Nephron (organoid): ENCODE data around the gene ZNF462.

ENCODE experiments used
- H3K27ac Mint-ChIP-seq, 3 experiments: 2 replicates each; pipeline ENCODE4 v1.8.0; 2020; ENCODE audit warnings: mixed read lengths in 3 of 3, mild to moderate bottlenecking in 2 of 3, moderate library complexity in 1 of 3
- H3K27me3 Mint-ChIP-seq: 2 replicates; pipeline ENCODE4 v1.8.0; 2021; ENCODE audit warnings: low read depth, mild to moderate bottlenecking, moderate library complexity, mixed read lengths
- H3K36me3 Mint-ChIP-seq: 2 replicates; pipeline ENCODE4 v1.8.0; 2020; ENCODE audit warnings: low read depth, mixed read lengths
- H3K4me1 Mint-ChIP-seq: 2 replicates; pipeline ENCODE4 v1.8.0; 2020; ENCODE audit warnings: mixed read lengths
- H3K4me3 Mint-ChIP-seq, 3 experiments: 2 replicates each; pipeline ENCODE4 v1.8.0; 2020; ENCODE audit warnings: mild to moderate bottlenecking in 3 of 3, mixed read lengths in 3 of 3, moderate library complexity in 2 of 3
- H3K9me3 Mint-ChIP-seq: 2 replicates; pipeline ENCODE4 v1.8.0; 2020; ENCODE audit warnings: mixed read lengths
- TF ChIP-seq, protein P1 (sequence below), 3 experiments: fragments of 200-600 bp; sonication (generic); IDR thresholded peaks; one replicate each; pipeline ENCODE4 v1.5.0; 2021; ENCODE audit warnings: antibody characterized with exemption in 3 of 3; ENCODE audit not compliant: unreplicated experiment in 3 of 3

Gene ZNF462

DNA sequence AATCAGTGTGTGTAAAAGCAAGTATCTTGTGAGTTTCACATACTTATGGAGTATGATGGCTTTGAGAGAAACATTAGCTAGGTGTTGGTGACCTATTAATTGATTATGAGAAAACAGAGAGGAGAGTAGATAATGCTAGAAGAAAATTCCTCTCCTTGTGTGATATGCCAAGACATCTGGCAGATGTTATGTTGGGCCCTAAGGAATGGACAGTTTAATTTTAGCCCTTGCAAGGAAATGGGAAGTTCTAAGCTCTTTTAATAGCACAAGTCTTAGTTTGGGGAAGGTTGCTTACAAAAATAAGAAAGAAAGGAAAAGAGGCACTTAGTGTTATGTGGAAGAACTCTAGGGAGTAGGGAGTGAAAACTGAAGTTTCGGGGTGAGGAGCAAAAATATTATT is 5.1 kb downstream of the ZNF462 start:
- Mint-ChIP-seq H3K9me3 (no peaks in the 10 kb centered on the region), H3K27ac (peak overlapping the region; percentile 24 to 68 (median 60)), H3K27me3 (no peaks in the 10 kb centered on the region), H3K4me1 (peaks cover 66% of the 10 kb centered on the region), H3K4me3 (peak overlapping the region in 1 of 3 experiments; percentile 0), H3K36me3 (peaks cover 31% of the 10 kb centered on the region)
- TF ChIP-seq, protein P1, sequence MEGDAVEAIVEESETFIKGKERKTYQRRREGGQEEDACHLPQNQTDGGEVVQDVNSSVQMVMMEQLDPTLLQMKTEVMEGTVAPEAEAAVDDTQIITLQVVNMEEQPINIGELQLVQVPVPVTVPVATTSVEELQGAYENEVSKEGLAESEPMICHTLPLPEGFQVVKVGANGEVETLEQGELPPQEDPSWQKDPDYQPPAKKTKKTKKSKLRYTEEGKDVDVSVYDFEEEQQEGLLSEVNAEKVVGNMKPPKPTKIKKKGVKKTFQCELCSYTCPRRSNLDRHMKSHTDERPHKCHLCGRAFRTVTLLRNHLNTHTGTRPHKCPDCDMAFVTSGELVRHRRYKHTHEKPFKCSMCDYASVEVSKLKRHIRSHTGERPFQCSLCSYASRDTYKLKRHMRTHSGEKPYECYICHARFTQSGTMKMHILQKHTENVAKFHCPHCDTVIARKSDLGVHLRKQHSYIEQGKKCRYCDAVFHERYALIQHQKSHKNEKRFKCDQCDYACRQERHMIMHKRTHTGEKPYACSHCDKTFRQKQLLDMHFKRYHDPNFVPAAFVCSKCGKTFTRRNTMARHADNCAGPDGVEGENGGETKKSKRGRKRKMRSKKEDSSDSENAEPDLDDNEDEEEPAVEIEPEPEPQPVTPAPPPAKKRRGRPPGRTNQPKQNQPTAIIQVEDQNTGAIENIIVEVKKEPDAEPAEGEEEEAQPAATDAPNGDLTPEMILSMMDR (IDR thresholded peaks at IDR 0.05; ENCODE audit: unreplicated experiment in 3 of 3): no peak

DNA sequence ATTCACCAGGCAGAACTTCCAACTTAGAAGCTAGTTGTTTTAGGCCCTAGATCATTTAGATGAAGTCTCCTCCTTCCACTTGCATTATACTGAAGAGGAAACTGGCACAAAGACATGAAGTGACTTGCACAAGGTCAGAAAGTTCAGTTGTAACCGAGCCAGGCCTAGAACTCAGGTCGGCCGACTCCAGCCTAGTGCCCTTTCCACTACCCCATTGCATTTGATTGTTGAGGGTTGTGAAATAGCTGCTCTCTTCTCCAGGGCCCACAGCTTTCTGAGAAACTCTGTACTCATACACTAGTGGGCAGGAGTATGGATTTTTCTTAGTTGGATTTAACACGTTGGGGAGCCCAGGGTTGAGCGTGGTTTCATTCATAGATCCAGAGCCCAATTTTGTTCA is 5.6 kb downstream of the ZNF462 start:
- H3K4me1 Mint-ChIP-seq: peaks cover 66% of the 10 kb centered on the region
- H3K27me3 Mint-ChIP-seq: no peaks in the 10 kb centered on the region

DNA sequence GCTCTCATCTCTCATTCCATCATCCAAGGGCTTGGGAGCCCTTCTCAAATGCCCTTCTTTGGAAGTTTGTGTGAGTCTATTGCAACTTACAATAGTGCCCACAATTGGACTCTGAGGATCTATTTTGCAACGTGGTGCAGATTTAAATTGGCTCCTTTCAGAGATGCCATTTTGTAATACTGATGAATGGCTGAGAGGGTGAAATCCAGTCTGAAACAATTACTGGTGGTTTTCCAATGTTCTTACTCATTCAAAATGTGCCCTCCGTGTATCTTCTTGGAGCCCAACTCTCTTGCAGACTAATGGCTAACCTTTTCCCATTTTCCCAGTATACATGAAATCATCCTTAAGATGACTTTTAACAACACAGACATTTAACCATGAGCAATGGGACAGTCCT is 6.1 kb downstream of the ZNF462 start:
- H3K4me3 Mint-ChIP-seq: peak overlapping the region in 1 of 3 experiments; percentile 20
- peaks cover 66% of the 10 kb centered on the region for H3K4me1 Mint-ChIP-seq
- TF ChIP-seq, protein P1 (IDR thresholded peaks at IDR 0.05; ENCODE audit: unreplicated experiment in 3 of 3): no peak
- H3K27me3 Mint-ChIP-seq: no peaks in the 10 kb centered on the region
- H3K27ac Mint-ChIP-seq: peak overlapping the region; percentile 31 to 60 (median 38)
- peaks cover 31% of the 10 kb centered on the region for H3K36me3 Mint-ChIP-seq
- no peaks in the 10 kb centered on the region for H3K9me3 Mint-ChIP-seq

More for the DNA sequence above, 5.6 kb downstream of the ZNF462 start:
- Mint-ChIP-seq H3K4me3 (no peak overlapping the region), H3K36me3 (peaks cover 31% of the 10 kb centered on the region), H3K27ac (peak overlapping the region in 2 of 3 experiments; percentile 38 to 60), H3K9me3 (no peaks in the 10 kb centered on the region)
- TF ChIP-seq, protein P1 (IDR thresholded peaks at IDR 0.05; ENCODE audit: unreplicated experiment in 3 of 3): no peak

DNA sequence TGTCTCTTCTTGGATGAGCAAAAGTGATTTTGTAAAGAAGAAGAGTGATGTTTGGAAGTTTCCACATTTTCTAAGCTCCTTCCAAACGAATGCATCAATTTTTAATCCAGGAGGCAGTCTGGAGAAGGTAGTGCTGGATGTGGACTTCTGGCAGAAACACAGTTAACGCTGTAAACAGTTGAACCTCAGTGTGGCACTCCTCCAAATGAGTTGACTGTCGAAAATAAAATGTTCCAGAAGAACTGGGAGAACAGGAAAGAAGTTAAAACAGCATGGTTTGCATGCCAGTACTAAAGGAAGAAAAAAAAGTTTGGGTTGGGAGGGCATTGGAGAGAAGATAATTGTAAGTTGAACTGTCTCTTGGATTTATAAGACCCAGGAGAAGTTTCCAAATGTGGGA is 6.5 kb downstream of the ZNF462 start:
- H3K4me3 Mint-ChIP-seq: peak overlapping the region in 1 of 3 experiments; percentile 12
- peak overlapping the region; percentile 6 to 60 (median 31) for H3K27ac Mint-ChIP-seq
- H3K9me3 Mint-ChIP-seq: no peaks in the 10 kb centered on the region
- H3K4me1 Mint-ChIP-seq: peaks cover 69% of the 10 kb centered on the region
- H3K36me3 Mint-ChIP-seq: peaks cover 31% of the 10 kb centered on the region
- TF ChIP-seq, protein P1 (IDR thresholded peaks at IDR 0.05; ENCODE audit: unreplicated experiment in 3 of 3): no peak
- H3K27me3 Mint-ChIP-seq: no peaks in the 10 kb centered on the region

DNA sequence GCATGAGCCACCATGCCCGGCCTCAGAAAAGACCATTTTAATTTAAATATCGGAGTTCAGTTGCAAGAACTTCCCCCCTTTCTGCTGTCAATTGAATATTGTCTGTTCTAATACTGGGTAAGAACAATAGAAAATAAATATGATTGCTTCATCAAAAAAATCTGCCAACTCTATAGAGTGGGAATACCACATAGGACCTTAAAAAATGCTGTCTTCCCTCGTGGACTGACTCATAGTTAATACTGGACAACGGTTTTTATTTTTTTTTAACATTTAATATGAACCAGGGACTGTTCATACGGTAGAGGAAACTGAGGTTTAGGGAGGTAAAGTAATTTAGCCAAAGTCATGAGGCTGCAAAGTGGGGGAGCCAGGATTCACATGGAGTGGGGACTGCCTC is 9.7 kb downstream of the ZNF462 start:
- no peak overlapping the region for H3K4me3 Mint-ChIP-seq
- H3K9me3 Mint-ChIP-seq: no peaks in the 10 kb centered on the region
- no peaks in the 10 kb centered on the region for H3K27me3 Mint-ChIP-seq
- no peak overlapping the region for H3K27ac Mint-ChIP-seq
- H3K36me3 Mint-ChIP-seq: peaks cover 28% of the 10 kb centered on the region
- TF ChIP-seq, protein P1 (IDR thresholded peaks at IDR 0.05; ENCODE audit: unreplicated experiment in 3 of 3): no peak
- peaks cover 63% of the 10 kb centered on the region for H3K4me1 Mint-ChIP-seq

DNA sequence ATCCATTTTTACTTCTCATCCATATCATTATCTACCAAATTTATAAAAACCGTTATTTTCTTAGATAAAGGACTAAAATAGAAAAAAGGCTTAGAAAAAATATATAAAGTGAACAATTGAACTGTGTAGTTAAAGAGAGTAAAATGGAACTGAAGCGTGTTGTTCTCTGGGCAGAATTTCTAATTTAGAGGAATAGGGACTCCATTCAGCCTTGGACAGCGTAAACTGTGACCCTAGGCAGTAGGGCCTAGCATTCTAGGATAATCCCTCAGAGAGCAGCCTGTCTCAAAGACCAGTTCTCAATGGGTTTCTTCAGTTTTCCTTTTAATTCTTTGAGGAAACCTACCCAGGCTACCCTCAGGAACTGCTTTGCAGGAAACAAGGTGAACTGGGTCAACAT is 11.1 kb downstream of the ZNF462 start:
- Mint-ChIP-seq H3K4me1 (peaks cover 59% of the 10 kb centered on the region), H3K27ac (no peak overlapping the region), H3K36me3 (peaks cover 16% of the 10 kb centered on the region), H3K9me3 (no peaks in the 10 kb centered on the region), H3K4me3 (no peak overlapping the region), H3K27me3 (no peaks in the 10 kb centered on the region)
- TF ChIP-seq, protein P1 (IDR thresholded peaks at IDR 0.05; ENCODE audit: unreplicated experiment in 3 of 3): no peak
